HG02884 (cell line): ENCODE measurements around the gene RRAGD.

Experiments used
- ATAC-seq: cut with Tn5 transposase; IDR thresholded peaks from one replicate; pipeline ENCODE4 v1.9.1; 2021; ENCODE audit warnings: mild to moderate bottlenecking, moderate library complexity; ENCODE audit not compliant: unreplicated experiment

Gene RRAGD, protein sequence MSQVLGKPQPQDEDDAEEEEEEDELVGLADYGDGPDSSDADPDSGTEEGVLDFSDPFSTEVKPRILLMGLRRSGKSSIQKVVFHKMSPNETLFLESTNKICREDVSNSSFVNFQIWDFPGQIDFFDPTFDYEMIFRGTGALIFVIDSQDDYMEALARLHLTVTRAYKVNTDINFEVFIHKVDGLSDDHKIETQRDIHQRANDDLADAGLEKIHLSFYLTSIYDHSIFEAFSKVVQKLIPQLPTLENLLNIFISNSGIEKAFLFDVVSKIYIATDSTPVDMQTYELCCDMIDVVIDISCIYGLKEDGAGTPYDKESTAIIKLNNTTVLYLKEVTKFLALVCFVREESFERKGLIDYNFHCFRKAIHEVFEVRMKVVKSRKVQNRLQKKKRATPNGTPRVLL

DNA sequence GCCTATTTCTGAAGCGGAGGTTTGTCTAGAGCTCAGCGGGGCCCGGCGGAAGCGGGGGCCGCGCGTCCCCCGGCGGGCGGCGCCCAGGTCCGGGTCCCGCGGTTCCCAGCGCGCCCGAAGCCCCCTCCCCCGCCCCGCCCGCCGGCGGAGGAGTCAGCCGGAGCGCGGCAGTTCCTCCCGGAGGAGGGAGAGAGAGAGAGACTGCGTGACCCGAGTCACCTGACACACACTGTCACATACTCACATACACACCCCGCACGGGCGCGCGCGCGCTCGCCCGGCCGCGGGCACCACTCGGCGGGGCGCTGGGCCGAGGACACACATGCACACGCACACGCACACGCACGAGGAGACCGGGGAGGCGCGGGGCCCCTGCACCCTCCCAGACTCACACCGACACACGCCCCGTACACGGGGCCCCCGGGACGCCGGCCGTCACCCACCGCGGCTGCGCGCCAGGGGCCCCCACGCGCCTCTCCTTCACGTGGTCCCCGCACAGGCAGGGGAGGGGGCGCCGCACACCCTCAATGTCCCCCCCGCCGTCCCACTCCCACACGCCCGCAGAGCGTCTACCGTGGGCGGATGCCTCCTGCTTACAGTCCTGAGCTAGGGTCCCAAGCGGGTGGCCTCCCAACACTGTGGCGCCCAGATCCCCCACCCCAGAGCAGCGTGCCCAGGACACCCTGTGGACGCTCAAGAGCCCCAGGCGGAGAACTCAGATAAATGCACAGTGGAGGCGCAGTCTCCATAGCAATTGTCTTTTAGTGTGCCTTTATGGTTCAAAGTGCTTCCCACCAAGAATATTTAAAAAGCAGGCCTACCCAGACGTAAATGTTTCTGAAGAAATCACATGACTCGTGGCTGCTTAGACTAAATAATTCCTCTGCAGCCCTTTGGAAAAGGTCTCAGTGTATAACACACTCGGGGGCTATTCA is at the start of gene RRAGD:
RRAGD (minus strand) TSS at position 203 of the 935 bp plus-strand sequence. CDS start 280 bp downstream, outside the sequence.
- ATAC-seq = peak; percentile 65

DNA sequence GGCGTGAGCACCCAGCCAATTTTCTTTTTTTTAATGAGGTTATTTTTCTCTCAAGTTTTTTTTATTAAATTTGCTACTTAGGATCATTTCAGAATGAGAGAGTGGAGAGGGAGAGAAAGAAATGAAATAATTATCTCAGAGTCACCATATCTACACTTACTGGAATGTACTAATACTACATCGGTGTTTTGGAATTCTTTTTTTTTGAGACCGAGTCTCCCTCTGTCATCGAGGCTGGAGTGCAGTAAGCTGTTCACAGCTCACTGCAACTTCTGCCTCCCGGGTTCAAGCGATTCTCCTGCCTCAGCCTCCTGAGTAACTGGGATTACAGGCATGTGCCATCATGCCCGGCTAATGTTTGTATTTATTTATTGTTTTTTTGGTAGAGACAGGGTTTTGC is 48.6 kb upstream of the RRAGD start:
- ATAC-seq = no peak

DNA sequence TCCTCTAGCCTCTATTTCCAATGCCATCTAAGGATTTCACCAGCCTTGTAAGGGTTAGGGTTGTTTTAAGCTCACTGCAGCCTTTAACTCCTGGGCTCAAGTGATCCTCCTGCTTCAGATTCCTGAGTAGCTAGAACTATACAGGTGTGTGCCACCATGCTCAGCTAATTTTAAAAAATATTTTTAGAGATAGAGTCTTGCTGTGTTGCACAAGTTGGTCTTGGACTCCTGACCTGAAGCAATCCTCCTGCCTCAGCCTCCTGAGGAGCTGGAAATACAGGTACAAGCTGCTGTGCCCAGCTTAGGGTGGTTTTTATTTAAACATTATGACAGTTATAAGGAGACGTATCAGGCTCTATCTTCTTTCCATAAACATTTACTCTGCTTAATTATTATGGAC is 47.4 kb upstream of the RRAGD start:
- no peak for ATAC-seq

DNA sequence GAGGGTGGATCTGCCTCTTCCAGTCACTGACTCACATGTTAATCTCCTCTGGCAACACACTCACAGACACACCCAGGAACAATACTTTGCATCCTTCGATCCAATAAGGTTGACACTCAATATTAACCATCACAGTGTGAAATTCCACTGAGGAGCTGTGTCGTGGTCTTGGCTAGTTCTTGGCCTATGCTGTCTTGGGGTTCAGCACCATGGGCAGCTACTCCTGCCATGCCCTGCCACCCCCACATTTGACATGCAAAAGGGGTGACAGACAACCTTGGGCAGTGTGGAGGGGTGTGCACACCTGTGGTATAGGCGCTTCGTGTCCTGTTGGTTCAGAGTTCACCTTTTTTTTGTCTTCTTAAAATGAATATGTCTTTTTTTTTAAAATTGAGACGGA is 46.6 kb upstream of the RRAGD start:
- ATAC-seq = no peak

DNA sequence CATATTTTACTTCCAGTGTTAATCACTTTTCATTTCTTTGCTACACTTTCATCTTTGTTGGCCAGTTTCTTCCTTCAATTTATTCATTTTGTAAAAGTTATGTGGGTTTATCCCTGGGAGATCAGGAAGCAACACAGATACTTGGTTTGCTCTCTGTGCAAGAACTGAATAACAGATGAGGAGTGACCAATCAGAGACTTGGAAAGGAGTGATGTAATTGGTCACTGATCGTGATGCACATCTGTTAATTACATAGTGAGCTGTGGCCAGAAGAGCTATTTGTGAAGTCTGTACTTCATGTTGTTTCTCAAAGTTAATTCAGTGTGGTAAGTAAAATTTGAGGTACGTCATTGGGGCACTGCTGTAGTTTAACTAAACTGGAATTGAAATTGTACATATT is 42.2 kb upstream of the RRAGD start:
- no peak for ATAC-seq

DNA sequence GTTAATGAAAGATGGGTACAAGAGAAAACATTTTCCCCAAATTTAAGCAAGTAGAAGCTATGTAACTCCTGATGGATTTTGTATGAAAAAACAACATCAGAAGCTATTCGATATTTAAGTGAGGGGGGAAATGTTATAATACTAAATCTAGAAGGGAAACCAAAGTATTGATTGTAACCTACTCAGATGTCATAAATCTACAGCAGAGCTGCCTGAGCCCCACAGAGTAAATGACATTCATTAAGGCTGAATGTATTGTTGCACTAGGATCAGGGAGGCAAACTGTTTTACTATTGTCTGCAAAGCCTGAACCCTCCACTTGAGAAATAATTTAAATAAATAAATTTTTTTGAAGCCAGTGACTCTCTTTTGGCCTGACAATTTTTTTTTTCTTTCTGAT is 40.2 kb upstream of the RRAGD start:
- ATAC-seq = no peak

DNA sequence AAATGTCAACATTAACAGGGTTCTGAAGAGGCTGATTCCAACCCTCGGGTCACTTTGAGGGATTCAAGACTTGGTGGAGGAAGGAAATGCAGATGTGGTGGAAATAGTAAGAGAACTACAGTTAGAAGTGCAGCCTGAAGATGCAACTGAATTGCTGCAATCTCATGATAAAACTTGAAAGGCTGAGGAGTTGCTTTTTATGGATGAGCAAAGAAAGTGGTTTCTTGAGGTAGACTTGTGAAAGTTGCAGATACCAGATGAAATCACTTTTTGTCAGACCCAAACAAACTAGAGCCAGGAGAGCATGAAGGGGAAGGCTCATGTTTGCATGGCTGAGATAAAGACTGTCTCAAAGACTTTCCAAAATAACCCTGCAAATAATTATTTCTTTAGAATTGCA is 37.1 kb upstream of the RRAGD start:
- no peak for ATAC-seq

DNA sequence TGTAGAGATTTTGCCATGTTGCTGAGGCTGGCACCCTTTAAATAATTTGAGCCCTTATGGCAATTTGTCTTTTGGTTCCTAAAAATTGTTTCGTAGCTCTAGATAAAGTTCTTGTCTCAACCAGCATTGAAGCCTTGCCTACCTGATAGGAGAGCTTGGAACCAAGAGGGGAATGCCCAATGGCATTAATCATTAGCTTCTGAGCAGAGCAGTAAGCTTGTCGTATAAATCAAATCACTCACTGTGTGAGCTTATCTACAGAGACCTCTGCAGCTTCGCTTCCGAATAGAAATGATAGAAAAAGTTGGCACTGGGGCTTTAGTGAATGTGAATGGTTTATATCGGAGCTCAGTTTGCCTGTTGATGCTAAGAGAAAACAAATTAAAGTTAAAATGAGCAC is 31.6 kb upstream of the RRAGD start:
- no peak for ATAC-seq

DNA sequence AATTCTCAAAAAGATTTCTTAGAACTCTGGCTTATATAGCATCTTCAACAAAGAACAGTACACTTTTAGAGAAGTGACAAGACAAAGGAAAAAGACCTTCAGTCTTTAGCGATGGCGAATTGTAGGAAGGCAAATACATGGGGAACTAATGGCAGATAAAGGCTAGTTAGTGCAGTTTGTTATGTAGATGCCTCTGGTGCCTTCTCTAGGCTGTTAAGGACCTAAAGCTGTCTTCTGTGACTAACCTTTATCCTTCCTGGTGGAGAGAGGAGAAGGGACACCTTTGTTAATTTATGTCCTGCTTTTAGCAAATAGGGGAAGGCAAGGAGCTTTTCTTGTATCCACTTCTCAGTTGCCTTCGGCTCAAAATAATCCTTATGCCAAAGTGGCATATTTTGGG is 28.1 kb upstream of the RRAGD start:
- ATAC-seq = no peak

DNA sequence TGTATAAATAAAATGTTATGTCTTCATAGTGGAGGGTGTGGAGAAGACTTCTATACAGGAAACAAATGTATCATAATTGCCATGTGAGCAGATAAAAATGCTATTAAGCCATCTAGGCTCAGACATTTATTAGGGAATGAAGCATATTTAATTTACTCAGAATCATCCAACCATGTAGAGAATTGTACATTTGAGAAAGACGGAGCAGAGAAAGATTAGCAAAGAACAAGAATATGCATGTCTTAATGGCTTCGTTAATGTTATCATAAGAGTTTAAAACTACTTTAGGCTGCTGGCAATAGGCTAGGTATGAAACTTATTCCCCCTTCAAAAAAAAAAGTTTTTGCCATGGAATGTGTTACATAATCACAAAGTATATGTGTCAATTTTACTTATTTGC is 26.9 kb upstream of the RRAGD start:
- ATAC-seq = no peak

DNA sequence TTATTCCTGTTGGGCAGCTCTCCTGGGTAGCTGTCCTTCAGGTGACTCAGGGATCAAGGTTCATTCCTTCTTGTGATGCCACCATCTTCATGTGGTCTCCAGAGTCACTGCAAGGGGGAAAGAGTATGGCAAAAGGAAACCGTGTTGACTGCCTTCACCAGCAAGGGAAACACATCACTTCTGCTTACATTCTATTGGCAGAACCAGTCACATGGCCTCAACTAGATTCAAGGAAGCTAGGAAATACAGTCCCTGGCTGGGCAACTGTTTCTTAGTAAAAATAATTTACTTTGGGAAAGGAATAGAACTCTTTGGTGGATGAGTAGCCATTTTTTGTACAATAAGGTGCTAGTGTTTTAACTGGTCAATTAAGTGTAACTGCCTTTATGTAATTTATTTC is 26.2 kb upstream of the RRAGD start:
- ATAC-seq = no peak

DNA sequence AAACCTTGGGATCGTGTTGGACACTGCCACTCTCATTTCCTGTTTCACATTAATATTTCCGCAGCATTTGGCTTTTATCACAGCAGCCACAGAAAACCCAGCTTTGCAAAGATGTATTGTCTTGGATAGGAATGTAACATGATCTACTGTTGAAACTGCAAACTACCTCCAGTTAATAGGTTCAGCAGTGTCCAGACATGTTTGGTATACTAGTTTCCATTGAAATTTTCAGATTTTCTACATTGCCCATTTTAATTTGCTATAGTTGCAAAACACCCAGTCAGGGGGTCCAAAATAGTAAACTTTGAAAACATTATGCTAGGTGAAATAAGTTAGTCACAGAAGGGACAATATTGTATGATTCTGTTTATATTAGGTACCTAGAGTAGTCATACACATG is 24.2 kb upstream of the RRAGD start:
- no peak for ATAC-seq

DNA sequence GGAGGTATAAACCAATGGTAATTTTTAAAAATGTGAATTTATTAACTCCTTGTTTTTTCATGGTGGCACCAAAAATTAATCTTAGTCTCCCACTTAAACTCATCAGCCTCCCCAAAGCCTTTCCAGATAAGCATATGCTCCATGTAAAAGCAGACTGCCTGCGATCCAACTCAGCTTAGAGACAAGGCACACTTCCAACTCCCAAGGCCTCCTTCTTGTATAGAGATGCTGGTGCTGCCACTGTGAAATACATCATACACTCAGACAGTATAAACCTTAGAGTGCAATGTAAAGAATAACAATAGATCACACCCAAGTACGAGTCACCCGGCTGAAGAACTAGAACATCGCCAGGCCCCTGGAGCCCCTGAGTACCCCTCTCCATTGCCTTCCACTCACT is 22.9 kb upstream of the RRAGD start:
- no peak for ATAC-seq

DNA sequence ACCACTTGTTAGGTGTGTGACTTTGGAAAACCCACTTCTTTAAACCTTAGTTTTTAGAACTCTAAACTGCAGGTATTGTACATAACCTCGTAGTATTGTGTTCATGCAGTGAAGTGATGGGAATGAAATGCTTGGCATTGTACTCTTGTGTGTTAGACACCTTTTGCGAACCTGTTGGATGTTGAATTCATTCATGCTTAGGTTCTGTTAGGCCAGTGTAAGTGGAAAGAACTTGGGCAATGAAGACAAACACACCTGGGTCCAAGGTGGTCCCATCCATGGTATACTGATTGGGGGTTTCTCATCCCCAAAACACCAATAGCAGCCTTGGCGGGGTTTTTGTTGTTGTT is 22.1 kb upstream of the RRAGD start:
- no peak for ATAC-seq

DNA sequence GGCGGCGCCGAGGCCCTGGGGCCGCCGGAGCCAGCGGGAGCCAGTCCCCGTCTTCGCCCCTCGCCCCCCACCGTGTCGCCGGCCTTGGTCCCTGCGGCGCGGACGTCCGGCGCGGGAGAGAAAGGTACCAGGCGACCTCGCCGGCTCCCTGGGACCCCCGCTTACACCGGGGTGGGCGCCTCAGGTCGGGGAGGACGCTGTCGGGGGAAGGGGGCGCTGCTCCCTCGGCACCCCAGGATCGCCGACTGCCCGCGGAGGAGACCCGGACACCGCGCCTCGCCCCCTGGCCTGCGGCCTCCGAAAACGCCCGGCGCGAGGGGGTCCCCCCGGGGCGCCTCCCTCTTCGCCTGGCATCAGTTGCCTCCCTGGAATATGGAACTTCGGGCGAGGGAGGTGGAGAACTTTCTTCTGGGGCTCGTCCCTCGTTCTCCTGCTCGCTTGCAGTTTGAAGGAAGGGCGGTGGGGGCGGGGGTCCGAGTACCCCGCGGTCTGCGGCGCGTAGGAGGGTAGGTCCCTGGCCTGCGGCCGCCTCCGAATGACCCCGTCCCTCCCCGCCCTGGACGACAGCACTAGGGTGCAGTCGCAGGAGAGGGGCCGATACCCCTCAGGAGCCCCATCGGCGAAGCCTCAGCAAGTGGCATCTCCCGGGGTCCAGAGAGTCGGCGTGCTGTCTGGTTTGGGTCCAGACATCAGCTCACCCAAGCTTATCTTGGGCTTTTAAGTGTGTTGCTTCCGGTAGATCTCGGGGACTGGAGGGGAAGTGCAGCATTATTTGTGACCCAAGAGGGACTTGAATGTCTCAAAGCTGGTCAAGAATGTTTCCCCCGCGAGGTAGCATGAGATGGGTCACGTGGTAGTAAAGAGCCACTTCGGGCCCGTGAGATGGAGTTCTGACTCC is 21.4 kb upstream of the RRAGD start:
- peak; percentile 35 for ATAC-seq

DNA sequence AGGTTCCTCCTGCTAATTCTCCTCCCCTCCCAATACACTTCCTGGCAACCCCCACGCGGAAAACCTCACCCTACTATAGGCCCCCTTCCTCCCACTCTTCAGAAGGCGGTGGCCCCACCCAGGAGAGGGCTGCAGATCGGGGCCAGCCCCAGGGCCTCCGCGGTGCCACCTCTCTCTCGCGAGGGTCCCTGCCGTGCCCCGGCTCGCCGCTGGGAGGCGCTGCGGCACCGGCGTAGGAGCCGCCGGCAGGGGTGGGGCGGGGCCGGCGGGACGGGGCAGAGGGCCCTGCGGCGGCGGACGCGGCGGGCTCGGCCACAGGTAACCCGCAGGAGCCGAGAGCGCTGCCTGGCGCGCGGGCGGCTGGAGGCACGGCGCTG is 20.8 kb upstream of the RRAGD start, which contains the start of gene ANKRD6:
ANKRD6 (plus strand) TSS at position 278 of the 377 bp plus-strand sequence. CDS start 133,825 bp downstream, outside the sequence.
- peak; percentile 88 for ATAC-seq

DNA sequence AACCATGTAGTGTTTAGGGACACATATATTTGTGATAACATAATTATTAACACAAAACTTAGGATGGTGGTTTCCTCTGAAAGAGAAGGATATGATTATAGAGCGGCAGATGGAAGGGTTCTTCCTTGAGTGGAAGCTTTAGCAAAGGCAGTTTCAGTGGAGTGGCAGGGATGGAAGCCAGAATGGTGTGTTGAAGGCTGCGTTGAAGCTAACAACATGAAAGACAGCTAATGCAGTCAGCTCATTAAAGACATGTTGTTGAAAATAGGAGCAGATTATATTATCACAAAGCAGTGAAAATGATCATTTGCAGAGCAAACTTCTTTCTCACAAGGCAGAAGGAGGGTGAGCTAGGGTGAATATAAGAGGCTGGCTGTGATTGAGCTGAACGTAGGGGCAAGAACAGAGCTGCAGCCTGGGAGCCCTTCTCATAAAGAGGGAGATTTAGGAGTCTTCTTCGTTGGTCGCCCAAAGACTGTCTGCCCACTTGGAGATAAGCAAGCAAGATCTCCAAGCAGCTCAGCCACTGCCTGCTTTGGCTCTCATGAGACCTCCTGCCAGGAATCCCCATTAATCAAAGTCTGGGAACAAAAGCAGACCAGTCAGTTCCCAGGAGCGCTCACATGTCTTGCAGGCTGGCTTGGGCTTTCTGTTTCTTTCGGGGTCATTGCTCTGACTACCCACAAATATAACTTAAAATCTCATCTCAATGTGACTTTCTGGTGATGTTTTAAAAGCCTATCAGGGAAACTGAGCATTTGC is 18.3 kb upstream of the RRAGD start:
- ATAC-seq = no peak

DNA sequence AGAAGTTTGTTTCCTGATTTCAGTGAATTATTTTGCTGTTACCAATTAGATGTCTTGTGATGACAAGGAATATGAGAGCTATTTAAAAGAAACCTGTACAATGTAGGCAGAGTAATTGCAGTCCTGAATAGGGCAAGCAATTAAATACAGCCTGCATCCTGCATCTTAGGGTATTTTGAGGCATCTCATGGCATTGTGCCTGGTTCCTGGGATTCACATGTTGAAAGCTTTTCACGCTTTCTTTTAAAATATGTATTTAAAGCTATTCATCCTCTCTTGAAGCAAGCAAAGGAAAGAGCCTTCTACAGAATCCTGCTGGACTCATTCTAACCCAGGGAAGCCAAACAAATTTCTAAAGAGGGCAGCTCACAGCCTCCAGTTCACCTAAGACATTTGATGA is 4.7 kb upstream of the RRAGD start:
- no peak for ATAC-seq

DNA sequence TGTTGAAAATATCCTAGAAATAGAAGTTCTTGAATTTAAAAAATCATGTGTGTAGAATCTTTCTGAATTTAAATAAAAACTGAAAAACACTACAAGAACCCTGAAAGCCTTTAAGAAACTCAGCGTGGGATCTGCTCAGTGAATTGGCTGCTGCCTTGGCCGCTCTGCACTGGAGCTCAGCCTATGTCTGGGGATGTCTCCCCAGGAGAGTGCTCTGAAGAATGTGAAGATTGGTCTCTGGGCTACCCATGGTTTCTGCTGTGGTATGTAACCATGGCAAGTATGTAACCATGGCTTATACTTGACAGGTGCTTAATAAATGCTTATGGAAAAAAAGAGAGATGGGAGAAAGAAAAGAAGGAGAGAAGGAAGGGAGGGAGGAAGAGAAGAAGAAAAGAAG is 3.1 kb upstream of the RRAGD start:
- no peak for ATAC-seq

DNA sequence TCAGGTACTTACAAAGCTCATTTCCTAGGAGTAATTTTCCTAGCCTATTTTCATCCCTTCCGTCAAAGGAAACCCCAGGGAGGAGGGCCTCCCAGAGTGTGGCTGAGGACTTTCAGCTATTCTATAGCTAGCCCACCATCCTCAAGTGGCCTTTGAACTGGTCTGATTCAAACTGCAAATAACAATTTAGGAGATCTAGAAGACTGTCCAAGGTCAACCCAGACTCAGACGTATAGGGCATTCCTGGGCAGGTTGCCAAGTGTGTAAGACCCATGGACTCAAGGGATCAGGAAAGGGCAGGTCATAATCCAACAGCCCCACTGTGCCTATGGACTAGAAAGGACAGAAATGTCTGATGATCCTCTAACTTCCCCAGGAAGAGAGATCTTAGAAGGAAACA is 2.1 kb upstream of the RRAGD start:
- no peak for ATAC-seq
